OCI-LY1 (cell line): ENCODE data around the gene HOXA9.

Source experiments
- H2AFZ ChIP-seq: fragments of 200-600 bp; sonication (generic), shearing (Covaris generic); 2 replicates; pipeline ENCODE4 v1.6.0; 2014; ENCODE audit warnings: antibody characterized with exemption, mild to moderate bottlenecking, low read length
- H3F3A ChIP-seq: fragments of 200-600 bp; sonication (generic), shearing (Covaris generic); 2 replicates; pipeline ENCODE4 v1.6.0; 2014; ENCODE audit warnings: mild to moderate bottlenecking, antibody characterized with exemption, low read length, moderate library complexity; ENCODE audit not compliant: insufficient read depth
- H3K27ac ChIP-seq: fragments of 200-600 bp; sonication (generic); 2 replicates; pipeline ENCODE4 v1.5.1; 2014; ENCODE audit warnings: low read length, mixed run types, mild to moderate bottlenecking, low read depth; ENCODE audit not compliant: poor library complexity, severe bottlenecking
- H3K27me3 ChIP-seq: fragments of 200-600 bp; sonication (generic); 2 replicates; pipeline ENCODE4 v1.6.0; 2014; ENCODE audit warnings: antibody characterized with exemption, mild to moderate bottlenecking, low read length, moderate library complexity; ENCODE audit not compliant: insufficient read depth
- H3K36me3 ChIP-seq: fragments of 200-600 bp; sonication (generic); 2 replicates; pipeline ENCODE4 v1.6.1; 2014; ENCODE audit warnings: mild to moderate bottlenecking, antibody characterized with exemption, low read length, moderate library complexity, mixed read lengths; ENCODE audit not compliant: insufficient read depth
- H3K4me1 ChIP-seq: fragments of 200-600 bp; sonication (generic); 2 replicates; pipeline ENCODE4 v1.5.1; 2014; ENCODE audit warnings: mild to moderate bottlenecking, low read length, moderate library complexity; ENCODE audit not compliant: insufficient read depth, severe bottlenecking
- H3K4me2 ChIP-seq: fragments of 200-600 bp; sonication (generic), shearing (Covaris generic); 2 replicates; pipeline ENCODE4 v1.6.1; 2014; ENCODE audit warnings: low read length
- H3K4me3 ChIP-seq: fragments of 200-600 bp; sonication (generic); 2 replicates; pipeline ENCODE4 v1.5.1; 2014; ENCODE audit warnings: low read length, low read depth, mild to moderate bottlenecking, mixed read lengths; ENCODE audit not compliant: poor library complexity, severe bottlenecking
- H3K79me2 ChIP-seq: fragments of 200-600 bp; shearing (Covaris generic); 2 replicates; pipeline ENCODE4 v1.6.1; 2016; ENCODE audit warnings: mixed run types, low read length, mixed read lengths; ENCODE audit not compliant: insufficient read depth
- H3K9ac ChIP-seq: fragments of 200-600 bp; sonication (generic), shearing (Covaris generic); 2 replicates; pipeline ENCODE4 v1.6.1; 2014; ENCODE audit warnings: mild to moderate bottlenecking, low read length, mixed read lengths
- H3K9me2 ChIP-seq: fragments of 200-600 bp; sonication (generic), shearing (Covaris generic); 2 replicates; pipeline ENCODE4 v1.6.1; 2014; ENCODE audit warnings: low read depth, mild to moderate bottlenecking, low read length, mixed read lengths
- H3K9me3 ChIP-seq: fragments of 200-600 bp; shearing (Covaris generic); 2 replicates; pipeline ENCODE4 v1.6.1; 2014; ENCODE audit warnings: low read length, mixed read lengths
- H4K20me1 ChIP-seq: fragments of 200-600 bp; sonication (generic), shearing (Covaris generic); 2 replicates; pipeline ENCODE4 v1.6.0; 2016; ENCODE audit warnings: mild to moderate bottlenecking, low read length; ENCODE audit not compliant: insufficient read depth
- EZH2 ChIP-seq: fragments of 200-600 bp; sonication (generic), shearing (Covaris generic); IDR thresholded peaks from 2 replicates; pipeline ENCODE4 v1.8.0; 2017; ENCODE audit warnings: borderline replicate concordance, mixed run types, mild to moderate bottlenecking, antibody characterized with exemption, low read length, moderate library complexity, mixed read lengths
- TF ChIP-seq, protein P1 (sequence below): fragments of 200-600 bp; sonication (generic), shearing (Covaris generic); IDR thresholded peaks from 2 replicates; pipeline ENCODE4 v1.5.1; 2017; ENCODE audit warnings: mild to moderate bottlenecking, antibody characterized with exemption, low read length, moderate library complexity, mixed read lengths

Gene HOXA9

DNA sequence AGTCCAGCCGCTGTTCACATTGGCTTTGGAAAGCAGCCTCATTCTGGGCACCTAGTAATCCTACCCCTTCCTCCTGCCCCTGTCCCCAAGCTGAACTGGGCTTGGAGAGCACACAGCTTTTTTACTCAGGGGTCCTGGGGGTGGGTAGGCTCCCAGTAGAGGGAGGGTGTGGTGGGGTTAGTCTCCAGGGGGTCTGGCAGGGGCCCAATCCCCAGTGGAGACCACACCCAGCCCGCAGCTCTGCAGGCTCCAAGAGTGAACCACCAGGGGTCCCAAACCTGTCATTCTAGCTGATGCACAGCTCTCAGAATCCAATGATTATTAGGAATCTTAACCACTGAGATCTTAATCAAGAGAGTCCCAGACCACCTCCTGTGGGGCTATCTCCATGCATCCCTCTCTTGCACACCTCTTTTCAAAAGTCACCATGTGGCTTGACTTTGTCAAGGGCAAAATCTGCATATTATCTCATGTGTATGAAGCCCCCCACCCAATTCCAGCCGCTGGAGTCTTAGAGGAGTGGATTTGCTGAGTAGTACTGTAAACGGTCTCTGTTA lies 17.0 kb upstream of the HOXA9 start:
- Histone ChIP-seq H3K27me3 (peaks cover 18% of the 10 kb centered on the region), H3K9ac (no peak overlapping the region), H3K79me2 (no peaks in the 10 kb centered on the region), H4K20me1 (no peaks in the 10 kb centered on the region), H3K9me2 (no peaks in the 10 kb centered on the region), H3K9me3 (no peaks in the 10 kb centered on the region), H3K27ac (no peak overlapping the region), H3K4me1 (peaks cover 16% of the 10 kb centered on the region), H2AFZ (no peak overlapping the region), H3K4me2 (no peak overlapping the region), H3K36me3 (no peaks in the 10 kb centered on the region), H3F3A (no peaks in the 10 kb centered on the region), H3K4me3 (no peak overlapping the region)
- TF ChIP-seq, protein P1, sequence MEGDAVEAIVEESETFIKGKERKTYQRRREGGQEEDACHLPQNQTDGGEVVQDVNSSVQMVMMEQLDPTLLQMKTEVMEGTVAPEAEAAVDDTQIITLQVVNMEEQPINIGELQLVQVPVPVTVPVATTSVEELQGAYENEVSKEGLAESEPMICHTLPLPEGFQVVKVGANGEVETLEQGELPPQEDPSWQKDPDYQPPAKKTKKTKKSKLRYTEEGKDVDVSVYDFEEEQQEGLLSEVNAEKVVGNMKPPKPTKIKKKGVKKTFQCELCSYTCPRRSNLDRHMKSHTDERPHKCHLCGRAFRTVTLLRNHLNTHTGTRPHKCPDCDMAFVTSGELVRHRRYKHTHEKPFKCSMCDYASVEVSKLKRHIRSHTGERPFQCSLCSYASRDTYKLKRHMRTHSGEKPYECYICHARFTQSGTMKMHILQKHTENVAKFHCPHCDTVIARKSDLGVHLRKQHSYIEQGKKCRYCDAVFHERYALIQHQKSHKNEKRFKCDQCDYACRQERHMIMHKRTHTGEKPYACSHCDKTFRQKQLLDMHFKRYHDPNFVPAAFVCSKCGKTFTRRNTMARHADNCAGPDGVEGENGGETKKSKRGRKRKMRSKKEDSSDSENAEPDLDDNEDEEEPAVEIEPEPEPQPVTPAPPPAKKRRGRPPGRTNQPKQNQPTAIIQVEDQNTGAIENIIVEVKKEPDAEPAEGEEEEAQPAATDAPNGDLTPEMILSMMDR = no peak
- TF ChIP-seq EZH2 = no peak

DNA sequence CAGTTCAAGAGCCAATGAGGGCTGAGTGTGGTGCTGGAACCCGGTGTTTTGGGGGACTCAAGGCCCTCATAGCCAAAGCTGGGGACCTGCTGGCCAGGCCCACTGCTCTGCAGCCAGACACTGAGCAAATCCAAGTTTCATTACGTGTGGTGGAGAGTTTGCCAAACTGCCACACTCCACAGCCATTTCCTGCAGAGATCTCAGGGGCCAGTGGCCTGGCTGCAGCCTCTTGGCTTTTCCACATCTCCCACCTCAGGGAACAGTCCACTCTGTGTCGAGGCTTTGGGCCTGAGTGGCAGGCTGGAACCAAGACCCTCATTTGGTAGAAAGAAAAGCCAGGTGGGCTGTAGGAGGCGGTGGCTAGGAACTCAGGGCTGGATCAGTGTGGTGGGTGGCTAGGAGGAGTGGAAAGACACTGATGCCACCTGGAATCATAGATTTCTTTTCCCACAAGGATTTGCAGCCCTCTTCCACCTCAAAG lies 16.5 kb upstream of the HOXA9 start:
- H3K27me3 ChIP-seq = peaks cover 18% of the 10 kb centered on the region
- H3F3A ChIP-seq = no peaks in the 10 kb centered on the region
- no peak overlapping the region for H2AFZ ChIP-seq
- H3K4me3 ChIP-seq = no peak overlapping the region
- TF ChIP-seq, protein P1 = no peak
- no peak for TF ChIP-seq EZH2
- peaks cover 16% of the 10 kb centered on the region for H3K4me1 ChIP-seq
- H3K79me2 ChIP-seq = no peaks in the 10 kb centered on the region
- H3K4me2 ChIP-seq = no peak overlapping the region
- H3K27ac ChIP-seq = no peak overlapping the region
- H3K9me3 ChIP-seq = no peaks in the 10 kb centered on the region
- no peaks in the 10 kb centered on the region for H4K20me1 ChIP-seq
- no peaks in the 10 kb centered on the region for H3K9me2 ChIP-seq
- no peak overlapping the region for H3K9ac ChIP-seq
- no peaks in the 10 kb centered on the region for H3K36me3 ChIP-seq

DNA sequence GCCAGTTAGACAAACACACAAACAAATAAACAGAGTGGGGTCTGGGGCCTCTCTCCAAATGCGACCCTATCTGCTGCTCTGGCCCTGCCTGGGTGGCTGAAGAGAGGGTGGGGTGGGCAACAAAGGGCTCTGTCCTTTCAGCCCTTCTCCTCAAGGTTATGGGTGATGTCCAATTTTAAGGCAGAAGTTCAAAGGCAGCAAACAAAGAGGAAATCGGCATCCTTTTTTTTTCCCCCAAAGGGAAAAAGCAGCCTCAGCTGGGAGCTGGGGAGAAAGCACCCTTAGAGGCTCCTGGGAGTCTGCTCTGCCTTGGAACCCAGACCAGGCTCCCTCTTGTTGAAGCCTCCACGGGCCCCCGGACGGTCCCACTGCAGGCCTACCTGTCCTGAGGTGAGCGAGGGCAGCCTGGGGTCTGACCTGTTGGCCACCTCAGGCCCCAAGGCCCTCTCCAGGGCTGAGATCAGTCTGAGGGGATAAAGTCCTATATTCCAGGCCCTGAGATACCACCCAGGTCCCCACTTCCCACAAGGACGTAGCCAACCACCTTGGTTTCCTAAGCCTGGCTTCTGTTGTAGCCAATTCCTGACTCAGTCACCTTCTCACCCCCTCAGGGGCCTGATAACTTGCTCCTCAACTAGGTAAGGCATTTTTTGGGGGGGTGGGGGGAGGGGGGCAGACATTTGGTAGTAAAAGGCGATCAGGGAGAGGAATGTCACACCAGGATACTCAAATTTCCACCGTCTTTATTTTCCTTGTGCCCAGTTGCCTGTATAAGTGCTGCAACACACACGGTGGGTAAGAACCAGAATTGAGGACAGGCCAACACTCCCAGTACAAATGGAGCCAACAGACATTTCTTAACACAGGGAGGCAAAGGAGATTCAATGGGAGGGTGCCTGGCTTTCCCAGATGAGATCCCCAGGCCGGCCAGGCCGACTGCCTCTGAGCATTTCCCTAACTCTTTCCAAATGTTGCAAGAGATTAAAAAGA lies 15.4 kb upstream of the HOXA9 start:
- Histone ChIP-seq H3F3A (no peaks in the 10 kb centered on the region), H3K4me2 (no peak overlapping the region), H3K9ac (no peak overlapping the region), H3K4me3 (no peak overlapping the region), H3K27me3 (peaks cover 11% of the 10 kb centered on the region; the same call in 1 of the 2 replicates), H2AFZ (no peak overlapping the region), H4K20me1 (no peaks in the 10 kb centered on the region), H3K9me3 (no peaks in the 10 kb centered on the region), H3K27ac (no peak overlapping the region), H3K79me2 (no peaks in the 10 kb centered on the region), H3K4me1 (peaks cover 16% of the 10 kb centered on the region), H3K9me2 (no peaks in the 10 kb centered on the region), H3K36me3 (no peaks in the 10 kb centered on the region)
- TF ChIP-seq, protein P1 = no peak
- TF ChIP-seq EZH2 = no peak
